NCI-H2196 treated with DMSO at 0.1 percent for 48 hours (cell line): Measurements from ENCODE around the gene USP8.
A peak's percentile ranks its signal among the peaks of the same experiment; 100 is the strongest.
"Not testable (repeated sequence)": the region's sequence is repeated elsewhere in the genome, so short reads cannot be mapped to it uniquely, and the experiment has no call there.

Experiments used
- DNase-seq: peaks from one replicate; lab custom pipeline; 2025; ENCODE audit not compliant: unreplicated experiment; lab: John Stamatoyannopoulos, UW

The USP8 gene

GRCh38 chr15:50424066-50424890 lies at the start of gene USP8:
Gene USP8, plus strand, starts transcription at chr15:50424405. Its CDS starts 14,669 bp downstream, at chr15:50439074.
- peak; percentile 61 for DNase-seq

- no peak for DNase-seq
Measured at GRCh38 chr15:50377867-50378751, 46.1 kb upstream of the USP8 start.

GRCh38 chr15:50378776-50379175 lies 45.4 kb upstream of the USP8 start:
- DNase-seq: no peak

- not testable (repeated sequence) for DNase-seq
Measured at GRCh38 chr15:50379413-50379812, 44.8 kb upstream of the USP8 start.

- DNase-seq: no peak
Measured at GRCh38 chr15:50380089-50380488, 44.1 kb upstream of the USP8 start.

- DNase-seq: no peak
Measured at GRCh38 chr15:50381438-50381837, 42.8 kb upstream of the USP8 start.

GRCh38 chr15:50382408-50382807 lies 41.8 kb upstream of the USP8 start:
- not testable (repeated sequence) for DNase-seq

GRCh38 chr15:50390554-50391264 lies 33.5 kb upstream of the USP8 start:
- DNase-seq: no peak

- not testable (repeated sequence) for DNase-seq
Measured at GRCh38 chr15:50391561-50391960, 32.6 kb upstream of the USP8 start.

- no peak for DNase-seq
Measured at GRCh38 chr15:50411870-50412269, 12.3 kb upstream of the USP8 start.

GRCh38 chr15:50414624-50415023 lies 9.6 kb upstream of the USP8 start:
- DNase-seq: no peak

GRCh38 chr15:50415752-50416404 lies 8.3 kb upstream of the USP8 start:
- DNase-seq: no peak

- no peak for DNase-seq
Measured at GRCh38 chr15:50416890-50417289, 7.3 kb upstream of the USP8 start.

GRCh38 chr15:50418041-50418583 lies 6.1 kb upstream of the USP8 start:
- DNase-seq: no peak

GRCh38 chr15:50425219-50425618 lies 1.0 kb downstream of the USP8 start:
- no peak for DNase-seq

- DNase-seq: not testable (repeated sequence)
Measured at GRCh38 chr15:50425678-50426246, 1.6 kb downstream of the USP8 start.

GRCh38 chr15:50426428-50426827 lies 2.2 kb downstream of the USP8 start:
- no peak for DNase-seq

GRCh38 chr15:50431204-50431603 lies 7.0 kb downstream of the USP8 start:
- no peak for DNase-seq

GRCh38 chr15:50432230-50432629 lies 8.0 kb downstream of the USP8 start:
- DNase-seq: no peak

GRCh38 chr15:50435772-50436171 lies 11.6 kb downstream of the USP8 start:
- no peak for DNase-seq
